MM.1S (cell line): Measurements from ENCODE around the gene PLEKHM3.
A peak's percentile ranks its signal among the peaks of the same experiment; 100 is the strongest.

ENCODE experiments used
- DNase-seq: peaks from one replicate; pipeline ENCODE4 v3.0.0-alpha.2; 2015
- H2AFZ ChIP-seq: fragments of 300-600 bp; sonication (generic); 2 replicates; pipeline ENCODE4 v1.6.0; 2016; ENCODE audit warnings: antibody characterized with exemption, low read length
- H3F3A ChIP-seq: fragments of 300-600 bp; sonication (generic); 2 replicates; pipeline ENCODE4 v1.6.1; 2016; ENCODE audit warnings: mild to moderate bottlenecking, antibody characterized with exemption, low read length, moderate library complexity, mixed read lengths; ENCODE audit not compliant: insufficient read depth
- H3K27ac ChIP-seq: fragments of 300-600 bp; sonication (generic); 2 replicates; pipeline ENCODE4 v1.5.1; 2016; ENCODE audit warnings: mild to moderate bottlenecking, low read length
- H3K27me3 ChIP-seq: fragments of 300-600 bp; sonication (generic); replicated peaks from 2 replicates; pipeline ENCODE4 v1.6.0; 2016; ENCODE audit warnings: low read length; ENCODE audit not compliant: insufficient read depth
- H3K36me3 ChIP-seq: fragments of 300-600 bp; sonication (generic); replicated peaks from 2 replicates; pipeline ENCODE4 v1.6.1; 2016; ENCODE audit warnings: mild to moderate bottlenecking, low read length, mixed read lengths; ENCODE audit not compliant: insufficient read depth
- H3K4me1 ChIP-seq: fragments of 300-600 bp; sonication (generic); 2 replicates; pipeline ENCODE4 v1.6.1; 2016; ENCODE audit warnings: low read length, mixed read lengths
- H3K4me2 ChIP-seq: fragments of 300-600 bp; sonication (generic); 2 replicates; pipeline ENCODE4 v1.6.0; 2016; ENCODE audit warnings: low read depth, low read length
- H3K4me3 ChIP-seq: fragments of 300-600 bp; sonication (generic); 2 replicates; pipeline ENCODE4 v1.5.1; 2016; ENCODE audit warnings: low read length, mixed read lengths
- H3K79me2 ChIP-seq: fragments of 300-600 bp; sonication (generic); 2 replicates; pipeline ENCODE4 v1.6.1; 2016; ENCODE audit warnings: mixed run types, low read length, mixed read lengths
- H3K9ac ChIP-seq: fragments of 300-600 bp; sonication (generic); 2 replicates; pipeline ENCODE4 v1.6.1; 2016; ENCODE audit warnings: low read length, mixed read lengths
- H3K9me2 ChIP-seq: fragments of 300-600 bp; sonication (generic); replicated peaks from 2 replicates; pipeline ENCODE4 v1.6.1; 2016; ENCODE audit warnings: mild to moderate bottlenecking, low read length, mixed read lengths; ENCODE audit not compliant: insufficient read depth
- H3K9me3 ChIP-seq: fragments of 300-600 bp; sonication (generic); replicated peaks from 2 replicates; pipeline ENCODE4 v1.6.1; 2016; ENCODE audit warnings: mild to moderate bottlenecking, low read length, mixed read lengths; ENCODE audit not compliant: insufficient read depth
- H4K20me1 ChIP-seq: fragments of 300-600 bp; sonication (generic); 2 replicates; pipeline ENCODE4 v1.6.1; 2016; ENCODE audit warnings: mild to moderate bottlenecking, low read length, moderate library complexity, mixed read lengths; ENCODE audit not compliant: insufficient read depth
- CTCF ChIP-seq: fragments of 300-600 bp; sonication (generic); IDR thresholded peaks from 2 replicates; pipeline ENCODE4 v1.5.1; 2016; ENCODE audit warnings: antibody characterized with exemption, low read length, mixed read lengths
- EZH2 ChIP-seq: fragments of 300-600 bp; sonication (generic); optimal IDR thresholded peaks from 2 replicates; pipeline ENCODE3; 2017; ENCODE audit warnings: low read depth, mild to moderate bottlenecking, antibody characterized with exemption, low read length, mixed read lengths
- EZH2phosphoT487 ChIP-seq: fragments of 300-600 bp; sonication (generic); IDR thresholded peaks from 2 replicates; pipeline ENCODE4 v1.6.1; 2018; ENCODE audit warnings: antibody characterized with exemption, low read length

The PLEKHM3 gene

GRCh38 chr2:208040199-208041171 is 15.2 kb upstream of the PLEKHM3 start:
- H4K20me1 ChIP-seq, result no peaks in the 10 kb centered on the region

GRCh38 chr2:208039376-208040110 is 14.2 kb upstream of the PLEKHM3 start:
- Histone ChIP-seq H3K9me2 (no peaks in the 10 kb centered on the region), H3F3A (no peaks in the 10 kb centered on the region), H2AFZ (no peak overlapping the region), H3K4me3 (no peak overlapping the region), H3K4me1 (no peaks in the 10 kb centered on the region), H3K9ac (no peak overlapping the region), H3K79me2 (no peaks in the 10 kb centered on the region), H4K20me1 (no peaks in the 10 kb centered on the region), H3K4me2 (no peak overlapping the region), H3K9me3 (no peaks in the 10 kb centered on the region), H3K36me3 (no peaks in the 10 kb centered on the region), H3K27me3 (no peaks in the 10 kb centered on the region), H3K27ac (no peak overlapping the region)
- TF ChIP-seq EZH2 (no peak), CTCF (no peak), EZH2phosphoT487 (no peak)
- no peak for DNase-seq

More at GRCh38 chr2:208040199-208041171, 15.2 kb upstream of the PLEKHM3 start:
- Histone ChIP-seq H2AFZ (no peak overlapping the region; the same call in 1 of the 2 replicates), H3K9me3 (no peaks in the 10 kb centered on the region), H3K9me2 (no peaks in the 10 kb centered on the region), H3K79me2 (no peaks in the 10 kb centered on the region), H3K36me3 (no peaks in the 10 kb centered on the region), H3K9ac (no peak overlapping the region), H3K4me3 (no peak overlapping the region), H3K4me2 (no peak overlapping the region), H3K27me3 (no peaks in the 10 kb centered on the region), H3K27ac (no peak overlapping the region), H3F3A (no peaks in the 10 kb centered on the region), H3K4me1 (no peaks in the 10 kb centered on the region)
- DNase-seq, result peak; percentile 73
- TF ChIP-seq CTCF (peak; percentile 89), EZH2phosphoT487 (no peak), EZH2 (no peak)

- no peaks in the 10 kb centered on the region for H4K20me1 ChIP-seq
- TF ChIP-seq EZH2 (no peak), EZH2phosphoT487 (no peak), CTCF (no peak)
- no peaks in the 10 kb centered on the region for H3F3A ChIP-seq
- no peaks in the 10 kb centered on the region for H3K9me2 ChIP-seq
- no peak overlapping the region for H3K9ac ChIP-seq
- peaks cover 6% of the 10 kb centered on the region; the same call in 1 of the 2 replicates for H3K4me1 ChIP-seq
- H3K79me2 ChIP-seq, result no peaks in the 10 kb centered on the region
- H2AFZ ChIP-seq, result no peak overlapping the region
- no peaks in the 10 kb centered on the region for H3K27me3 ChIP-seq
- H3K36me3 ChIP-seq, result no peaks in the 10 kb centered on the region
- H3K4me3 ChIP-seq, result no peak overlapping the region
- H3K4me2 ChIP-seq, result no peak overlapping the region
- H3K27ac ChIP-seq, result no peak overlapping the region
- H3K9me3 ChIP-seq, result no peaks in the 10 kb centered on the region
- no peak for DNase-seq
Observed at GRCh38 chr2:208037564-208038487, 12.5 kb upstream of the PLEKHM3 start.
